CD14-positive monocyte (primary cell): ENCODE data around the gene CSPG4. TPM values are rescaled to one million over a fixed set of nuclear protein-coding genes. Genes with fewer than 3 reads are reported as not detected.

ENCODE experiments used
- DNase-seq, 3 donors: peaks; one replicate each; pipeline ENCODE4 v3.0.0-alpha.2; 2011 to 2022
- H2AFZ ChIP-seq: 2 replicates; pipeline ENCODE4 v1.6.0; 2012; ENCODE audit warnings: mild to moderate bottlenecking, low read depth, low read length, inconsistent platforms; ENCODE audit not compliant: insufficient read depth, poor library complexity, severe bottlenecking
- H3K27ac ChIP-seq, 2 donors: 1 replicate in 1 of 2; 2 replicates in 1 of 2; pipeline ENCODE4 v1.5.1; 2012 to 2013; ENCODE audit warnings: low read length in 2 of 2, control low read depth in 1 of 2, inconsistent platforms in 1 of 2, low read depth in 1 of 2, mild to moderate bottlenecking in 1 of 2
- H3K27me3 ChIP-seq, 2 donors: one replicate each; pipeline versions ENCODE4 v1.6.0 to v1.6.1; 2011 to 2013; ENCODE audit warnings: low read length in 2 of 2; ENCODE audit not compliant: control insufficient read depth in 2 of 2, insufficient read depth in 2 of 2
- H3K36me3 ChIP-seq, 2 donors: replicated peaks in 1 of 2; 1 replicate in 1 of 2; 2 replicates in 1 of 2; pipeline versions ENCODE4 v1.5.1 to v1.6.1; 2012 to 2013; ENCODE audit warnings: low read length in 2 of 2, control low read depth in 1 of 2, inconsistent platforms in 1 of 2, mild to moderate bottlenecking in 1 of 2; ENCODE audit not compliant: insufficient read depth in 2 of 2, control insufficient read depth in 1 of 2
- H3K4me1 ChIP-seq, 2 donors: 1 replicate in 1 of 2; 2 replicates in 1 of 2; pipeline versions ENCODE4 v1.5.1 to v1.6.1; 2012 to 2013; ENCODE audit warnings: low read length in 2 of 2, control low read depth in 1 of 2, inconsistent platforms in 1 of 2, mild to moderate bottlenecking in 1 of 2, moderate library complexity in 1 of 2; ENCODE audit not compliant: insufficient read depth in 2 of 2, control insufficient read depth in 1 of 2
- H3K4me2 ChIP-seq: replicated peaks from 2 replicates; pipeline ENCODE3; 2012; ENCODE audit warnings: low read length, moderate library complexity, mild to moderate bottlenecking; ENCODE audit not compliant: poor library complexity, severe bottlenecking; ENCODE audit errors: extremely low read depth
- H3K4me3 ChIP-seq, 3 experiments: fragments of 200-600 bp in 1 of 3; sonication (generic) in 1 of 3; replicated peaks in 1 of 3; 1 replicate in 2 of 3; 2 replicates in 1 of 3; pipeline ENCODE4 v1.5.1; 2011 to 2013; ENCODE audit warnings: low read length in 3 of 3, mild to moderate bottlenecking in 3 of 3, control low read depth in 2 of 3, low read depth in 2 of 3, inconsistent platforms in 1 of 3, moderate library complexity in 1 of 3
- H3K79me2 ChIP-seq: 2 replicates; pipeline ENCODE4 v1.6.0; 2012; ENCODE audit warnings: mild to moderate bottlenecking, control low read depth, inconsistent platforms, low read length, moderate library complexity; ENCODE audit not compliant: insufficient read depth
- H3K9ac ChIP-seq: 2 replicates; pipeline ENCODE4 v1.6.0; 2017; ENCODE audit warnings: low read length, mild to moderate bottlenecking; ENCODE audit not compliant: insufficient read depth, poor library complexity, severe bottlenecking
- H3K9me3 ChIP-seq, 2 donors: replicated peaks in 1 of 2; 1 replicate in 1 of 2; 2 replicates in 1 of 2; pipeline versions ENCODE4 v1.5.1 to v1.6.1; 2012 to 2013; ENCODE audit warnings: low read length in 2 of 2, control low read depth in 1 of 2; ENCODE audit not compliant: control insufficient read depth in 1 of 2, insufficient read depth in 1 of 2
- H4K20me1 ChIP-seq: 2 replicates; pipeline ENCODE4 v1.6.0; 2012; ENCODE audit warnings: mild to moderate bottlenecking, low read length, control low read depth, moderate library complexity; ENCODE audit not compliant: insufficient read depth
- H3K27ac Mint-ChIP-seq, 7 donors: one replicate each; pipeline ENCODE4 v1.8.0; 2020; ENCODE audit warnings: mild to moderate bottlenecking in 7 of 7, mixed read lengths in 7 of 7, moderate library complexity in 6 of 7, inconsistent platforms in 2 of 7
- H3K27me3 Mint-ChIP-seq, 3 donors: one replicate each; pipeline ENCODE4 v1.8.0; 2021 to 2022; ENCODE audit warnings: low read depth in 3 of 3, mild to moderate bottlenecking in 3 of 3, mixed read lengths in 3 of 3, moderate library complexity in 3 of 3, inconsistent platforms in 1 of 3
- H3K36me3 Mint-ChIP-seq, 2 donors: one replicate each; pipeline ENCODE4 v1.8.0; 2020; ENCODE audit warnings: mixed read lengths in 2 of 2, inconsistent platforms in 1 of 2, mild to moderate bottlenecking in 1 of 2
- H3K4me1 Mint-ChIP-seq: one replicate; pipeline ENCODE4 v1.8.0; 2020; ENCODE audit warnings: mild to moderate bottlenecking, mixed read lengths
- H3K4me3 Mint-ChIP-seq, 2 donors: one replicate each; pipeline ENCODE4 v1.8.0; 2020; ENCODE audit warnings: mild to moderate bottlenecking in 2 of 2, mixed read lengths in 2 of 2, moderate library complexity in 1 of 2
- H3K9me3 Mint-ChIP-seq, 7 donors: one replicate each; pipeline ENCODE4 v1.8.0; 2020 to 2022; ENCODE audit warnings: mixed read lengths in 7 of 7, mild to moderate bottlenecking in 6 of 7, moderate library complexity in 6 of 7, inconsistent platforms in 2 of 7
- CTCF ChIP-seq: fragments of 200-600 bp; IDR thresholded peaks from one replicate; pipeline ENCODE4 v1.8.0; 2022; ENCODE audit warnings: antibody characterized with exemption, mild to moderate bottlenecking
- WGBS: methylation state at CpG from one replicate; pipeline ENCODE4 v1.1.5; 2013; ENCODE audit warnings: missing lambda C conversion rate; ENCODE audit not compliant: insufficient coverage; 5-methylcytosine and 5-hydroxymethylcytosine counted together
- intact Hi-C, 2 donors: fragments of 100-400 bp; cut with micrococcal nuclease; formaldehyde crosslinking; loops; one replicate each; pipeline versions ENCODE4 v1.15.0 to v1.15.1; 2023
- polyA plus RNA-seq, 3 donors: library from polyadenylated mRNA; depleted of rRNA in 1 of 3; unstranded in 2 of 3; stranded (reverse) in 1 of 3; fragments of 300-500 nt in 2 of 3; fragments of >200 nt in 1 of 3; fragmentation: Illumina TruSeq in 2 of 3; gene quantifications; 1 replicate in 2 of 3; 2 replicates in 1 of 3; pipeline ENCODE4 v1.2.3, GENCODE V29; 2012 to 2021

Gene CSPG4
- polyA plus RNA-seq, 3 donors: not detected

GRCh38 chr15:75723171-75723846, 10.7 kb upstream of the CSPG4 start:
- intact Hi-C loops: loop anchor here in 1 of 2 donors (5.0 kb wide), 1 partner anchor 36 kb away; no protein-coding TSS in a partner anchor

More at GRCh38 chr15:75723171-75723846, 10.7 kb upstream of the CSPG4 start:
- Mint-ChIP-seq H3K4me3 (no peak overlapping the region), H3K4me1 (peaks cover 17% of the 10 kb centered on the region), H3K27me3 (peaks cover 13 to 30% (median 18%) of the 10 kb centered on the region in 3 donors), H3K27ac (peak overlapping the region; percentile 62 to 90 (median 87)), H3K36me3 (no peaks in the 10 kb centered on the region), H3K9me3 (peaks cover 0 to 3% (median 0%) of the 10 kb centered on the region in 7 donors)
- no peak for TF ChIP-seq CTCF
- Histone ChIP-seq H3K36me3 (no peaks in the 10 kb centered on the region), H2AFZ (no peak overlapping the region), H4K20me1 (no peaks in the 10 kb centered on the region), H3K27me3 (no peaks in the 10 kb centered on the region), H3K79me2 (no peaks in the 10 kb centered on the region), H3K9ac (no peak overlapping the region), H3K27ac (no peak overlapping the region), H3K4me2 (no peak overlapping the region), H3K4me3 (no peak overlapping the region), H3K9me3 (no peaks in the 10 kb centered on the region), H3K4me1 (no peaks in the 10 kb centered on the region)
- DNase-seq: no peak
- WGBS: 100% methylated on average over 5 of the region's 8 CpGs
